Dermis blood vessel endothelial cell (primary cell): ENCODE data around the gene LHX1. TPM values are rescaled to one million over a fixed set of nuclear protein-coding genes. Genes with fewer than 3 reads are reported as not detected.

Experiments used
- DNase-seq: peaks from one replicate; pipeline ENCODE4 v3.0.0; 2010
- total RNA-seq: library from RNA; depleted of rRNA; stranded (reverse); fragments of >200 nt; gene quantifications from 2 replicates; pipeline ENCODE4 v1.2.3, GENCODE V29; 2014

The LHX1 gene
- total RNA-seq, 1 donor from 2014 or later, result 0.17 TPM

- no peak for DNase-seq
These were observed 2.0 kb downstream of the LHX1 start for GRCh38 chr17:36939052-36939801.

GRCh38 chr17:36939802-36940312, 2.6 kb downstream of the LHX1 start:
- no peak for DNase-seq

GRCh38 chr17:36940313-36941264, 3.3 kb downstream of the LHX1 start:
- DNase-seq, result no peak

GRCh38 chr17:36941265-36942010, 4.2 kb downstream of the LHX1 start:
- no peak for DNase-seq

GRCh38 chr17:36942019-36942599, 4.8 kb downstream of the LHX1 start:
- no peak for DNase-seq

- DNase-seq, result no peak
These were observed 5.4 kb downstream of the LHX1 start for GRCh38 chr17:36942631-36943125.

- DNase-seq, result no peak
These were observed 6.2 kb downstream of the LHX1 start for GRCh38 chr17:36943250-36944191.

- DNase-seq, result no peak
These were observed 7.3 kb downstream of the LHX1 start for GRCh38 chr17:36944553-36944952.

GRCh38 chr17:36945140-36945539, 7.9 kb downstream of the LHX1 start:
- no peak for DNase-seq

- no peak for DNase-seq
These were observed 8.9 kb downstream of the LHX1 start for GRCh38 chr17:36945959-36946725.

- DNase-seq, result no peak
These were observed 9.4 kb downstream of the LHX1 start for GRCh38 chr17:36946726-36947091.

GRCh38 chr17:36947922-36948716, 10.8 kb downstream of the LHX1 start:
- DNase-seq, result no peak

GRCh38 chr17:36948717-36949460, 11.6 kb downstream of the LHX1 start, which contains the start of gene AATF:
TSS of gene AATF (plus strand) at chr17:36948954. CDS start at chr17:36949126, 172 bp downstream.
- peak; percentile 97 for DNase-seq

- no peak for DNase-seq
These were observed 12.2 kb downstream of the LHX1 start for GRCh38 chr17:36949461-36949927.

- no peak for DNase-seq
These were observed 12.8 kb downstream of the LHX1 start for GRCh38 chr17:36950027-36950426.

- no peak for DNase-seq
These were observed 14.0 kb downstream of the LHX1 start for GRCh38 chr17:36951084-36951789.

- DNase-seq, result no peak
These were observed 34.2 kb downstream of the LHX1 start for GRCh38 chr17:36971508-36971907.
